Aorta (tissue), 5 donors: ENCODE data around the gene PAQR9. TPM values are rescaled to one million over a fixed set of nuclear protein-coding genes. Genes with fewer than 3 reads are reported as not detected.

Source experiments
- ATAC-seq: fragments of 200-7000 bp; cut with Tn5 transposase; one replicate; pipeline ENCODE4 v1.9.1; 2022; ENCODE audit warnings: moderate library complexity; ENCODE audit not compliant: low FRiP score
- DNase-seq, 2 donors: peaks; one replicate each; pipeline ENCODE4 v3.0.0-alpha.2; 2020
- H3K27ac ChIP-seq, 2 donors: one replicate each; pipeline ENCODE4 v1.5.1; 2013; ENCODE audit warnings: low read length in 2 of 2, mild to moderate bottlenecking in 2 of 2, moderate library complexity in 2 of 2, control low read depth in 1 of 2, inconsistent platforms in 1 of 2, low read depth in 1 of 2
- H3K27me3 ChIP-seq, 2 donors: one replicate each; pipeline ENCODE4 v1.6.1; 2013; ENCODE audit warnings: control low read depth in 1 of 2, low read length in 1 of 2, mild to moderate bottlenecking in 1 of 2, moderate library complexity in 1 of 2; ENCODE audit not compliant: insufficient read depth in 2 of 2, control insufficient read depth in 1 of 2
- H3K36me3 ChIP-seq, 2 donors: one replicate each; pipeline ENCODE4 v1.6.1; 2013; ENCODE audit warnings: control low read depth in 1 of 2, low read length in 1 of 2, mild to moderate bottlenecking in 1 of 2; ENCODE audit not compliant: insufficient read depth in 2 of 2, control insufficient read depth in 1 of 2
- H3K4me1 ChIP-seq, 2 donors: one replicate each; pipeline ENCODE4 v1.6.1; 2013; ENCODE audit warnings: low read length in 2 of 2, control low read depth in 1 of 2, mild to moderate bottlenecking in 1 of 2, moderate library complexity in 1 of 2; ENCODE audit not compliant: insufficient read depth in 2 of 2, control insufficient read depth in 1 of 2
- H3K4me3 ChIP-seq, 2 donors: one replicate each; pipeline ENCODE4 v1.5.1; 2013; ENCODE audit warnings: low read length in 2 of 2, control low read depth in 1 of 2, mild to moderate bottlenecking in 1 of 2
- H3K9me3 ChIP-seq: one replicate; pipeline ENCODE4 v1.6.1; 2013; ENCODE audit warnings: mild to moderate bottlenecking, low read length; ENCODE audit not compliant: control insufficient read depth
- WGBS, 2 donors: extraction: QIAGEN DNeasy Blood & Tissue Kit; methylation state at CpG; one replicate each; pipeline ENCODE4 v1.1.7; 2013; 5-methylcytosine and 5-hydroxymethylcytosine counted together
- intact Hi-C, 2 donors: fragments of 100-400 bp; cut with DNase I; formaldehyde crosslinking; loops; one replicate each; pipeline versions ENCODE4 v1.14.2 to v1.15.0; 2022
- polyA plus RNA-seq, 2 donors: library from polyadenylated mRNA; stranded (reverse); fragments of 200-250 nt; gene quantifications; one replicate each; pipeline ENCODE4 v1.2.3, GENCODE V29; 2013
- total RNA-seq, 2 donors: library from RNA; stranded (reverse); fragmentation: NEBNext Ultra II Directional; extraction: Animal tissue kit (Norgen Biotek cat#: 25700); gene quantifications; one replicate each; pipeline ENCODE4 v1.2.1, GENCODE V29; 2021
- donor health status: healthy with polysubstance abuse.
- donor health status: Bipolar disorder and iron deficiency.
- donor health status: DM: no; HTN: no; CAD: no.
- donor health status: DM: no; HTN: no; CAD: no.
- donor health status: DM: yes; HTN: yes; CAD: no.

Gene PAQR9
- total and polyA plus RNA-seq, 4 donors = not detected

DNA sequence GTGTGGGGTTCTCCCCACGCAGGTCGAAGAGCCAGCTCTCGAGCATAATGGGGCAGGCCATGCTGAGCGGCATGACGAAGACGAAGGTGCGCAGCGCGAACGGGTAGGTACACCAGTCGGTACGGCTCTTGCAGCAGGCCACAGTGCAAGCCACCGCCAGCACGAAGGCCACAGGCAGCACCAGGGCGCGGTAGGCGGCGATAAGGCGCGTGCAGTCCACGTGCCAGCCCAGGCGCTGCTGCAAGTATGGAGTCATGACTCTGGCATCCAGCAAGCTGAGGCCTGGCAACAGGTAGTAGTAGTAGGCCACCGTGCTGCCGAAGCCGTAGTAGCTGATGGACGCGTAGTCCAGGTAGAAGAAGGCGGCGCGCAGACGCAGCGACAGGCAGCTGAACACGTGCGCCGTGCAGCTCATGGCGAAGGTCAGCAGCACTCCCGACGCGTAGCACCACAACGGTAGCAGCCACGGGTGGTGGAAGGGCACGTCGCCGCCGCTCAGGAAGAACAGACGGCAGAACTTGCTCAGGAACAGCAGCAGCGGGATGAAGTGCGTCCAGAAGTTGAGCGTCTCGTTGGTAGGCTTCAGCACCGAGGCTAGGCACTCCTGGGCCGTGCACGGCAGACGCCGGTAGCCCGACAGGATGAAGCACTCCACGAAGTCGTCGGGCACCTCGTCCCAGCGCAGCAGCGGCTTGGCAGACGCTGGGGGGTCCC, 797 bp downstream of the PAQR9 start:
- no peaks in the 10 kb centered on the region for H3K36me3 ChIP-seq
- whole genome bisulfite sequencing, 2 donors = 56 to 58% methylated on average over 61 to 63 of the region's 63 CpGs
- peak overlapping the region; percentile 49 to 50 for H3K4me3 ChIP-seq
- DNase-seq = peak in 1 of 2 donors; percentile 47
- no peak overlapping the region for H3K27ac ChIP-seq
- intact Hi-C loops = no loop called here
- peak; percentile 35 for ATAC-seq
- no peaks in the 10 kb centered on the region for H3K9me3 ChIP-seq
- no peaks in the 10 kb centered on the region for H3K27me3 ChIP-seq
- H3K4me1 ChIP-seq = no peaks in the 10 kb centered on the region

DNA sequence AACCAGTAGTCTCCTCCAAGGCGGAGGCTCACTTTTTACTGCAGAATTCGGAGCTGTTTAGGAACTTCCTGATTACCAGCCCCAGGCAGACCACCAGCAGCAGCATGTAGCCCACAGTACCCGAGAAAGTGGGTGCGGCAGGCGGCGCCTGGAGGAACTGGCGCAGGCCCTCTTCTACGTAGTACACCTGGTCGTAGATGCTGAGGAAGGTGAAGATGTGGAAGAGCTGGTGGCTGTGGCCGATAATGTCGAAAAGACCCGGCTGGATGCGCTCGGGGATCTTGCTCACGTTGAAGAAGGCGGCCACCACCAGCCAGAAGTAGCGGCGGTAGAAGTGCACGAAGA, 1.3 kb downstream of the PAQR9 start:
- no peaks in the 10 kb centered on the region for H3K36me3 ChIP-seq
- no peak overlapping the region for H3K4me3 ChIP-seq
- intact Hi-C loops = no loop called here
- H3K27ac ChIP-seq = no peak overlapping the region
- WGBS, 2 donors = 97% methylated on average over 19 of the region's 19 CpGs
- no peaks in the 10 kb centered on the region for H3K4me1 ChIP-seq
- H3K27me3 ChIP-seq = no peaks in the 10 kb centered on the region
- H3K9me3 ChIP-seq = no peaks in the 10 kb centered on the region
- DNase-seq (no peak), ATAC-seq (no peak)

DNA sequence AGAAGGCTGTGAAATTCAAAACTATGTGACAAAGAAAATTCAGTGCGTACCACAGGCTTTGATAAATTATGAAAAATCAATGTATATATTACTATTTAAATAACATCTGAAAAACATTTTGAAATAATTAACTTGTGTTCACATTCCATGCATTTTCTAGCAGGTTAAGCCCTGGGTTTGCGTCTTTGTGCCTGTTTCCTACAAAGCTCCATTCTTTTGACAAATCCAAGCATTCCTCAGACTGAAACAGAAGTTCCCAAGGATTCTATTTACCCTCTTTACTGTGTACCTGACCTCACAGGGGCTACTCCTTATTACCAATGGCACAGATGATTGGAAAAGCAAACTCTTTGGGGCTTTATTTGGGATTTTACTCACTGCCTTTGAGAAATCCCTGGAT, 1.9 kb downstream of the PAQR9 start:
- H3K27me3 ChIP-seq = no peaks in the 10 kb centered on the region

DNA sequence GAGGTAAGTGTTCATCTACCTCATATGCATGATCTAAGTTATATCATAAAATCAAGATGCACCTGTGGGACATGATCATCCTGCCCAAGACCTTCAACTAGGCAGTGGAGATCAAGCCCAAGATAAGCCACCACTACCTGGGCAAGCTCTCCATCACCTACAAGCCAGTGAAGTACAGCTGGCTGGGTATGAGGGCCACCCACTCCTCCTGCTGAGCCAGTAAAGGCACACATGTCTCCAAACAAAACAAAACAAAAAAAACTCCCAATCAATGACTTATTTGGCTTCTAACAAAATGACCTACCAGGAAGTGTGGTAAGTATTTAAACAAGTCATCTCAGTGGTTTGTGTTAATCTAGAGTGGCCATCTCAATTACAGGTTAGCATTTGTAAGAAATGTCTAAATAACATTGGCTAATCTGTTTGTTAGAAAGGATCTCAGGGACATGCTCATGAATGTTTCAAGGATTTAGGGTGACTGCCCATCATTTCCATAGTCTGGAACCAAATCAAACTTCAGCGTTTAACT, 3.1 kb downstream of the PAQR9 start:
- DNase-seq = no peak
- ATAC-seq = no peak
- no peaks in the 10 kb centered on the region for H3K36me3 ChIP-seq
- H3K4me1 ChIP-seq = no peaks in the 10 kb centered on the region
- H3K27ac ChIP-seq = no peak overlapping the region
- intact Hi-C loops = no loop called here
- no peaks in the 10 kb centered on the region for H3K27me3 ChIP-seq
- H3K4me3 ChIP-seq = no peak overlapping the region
- no peaks in the 10 kb centered on the region for H3K9me3 ChIP-seq
- WGBS, 2 donors = 68 to 72% methylated on average over 1 of the region's 1 CpG

More for the DNA sequence above, 1.9 kb downstream of the PAQR9 start:
- Histone ChIP-seq H3K36me3 (no peaks in the 10 kb centered on the region), H3K9me3 (no peaks in the 10 kb centered on the region), H3K4me1 (no peaks in the 10 kb centered on the region), H3K27ac (no peak overlapping the region), H3K4me3 (no peak overlapping the region)
- DNase-seq (no peak), ATAC-seq (no peak)
- WGBS, 2 donors = 82 to 86% methylated on average over 2 of the region's 2 CpGs
- intact Hi-C loops = no loop called here

DNA sequence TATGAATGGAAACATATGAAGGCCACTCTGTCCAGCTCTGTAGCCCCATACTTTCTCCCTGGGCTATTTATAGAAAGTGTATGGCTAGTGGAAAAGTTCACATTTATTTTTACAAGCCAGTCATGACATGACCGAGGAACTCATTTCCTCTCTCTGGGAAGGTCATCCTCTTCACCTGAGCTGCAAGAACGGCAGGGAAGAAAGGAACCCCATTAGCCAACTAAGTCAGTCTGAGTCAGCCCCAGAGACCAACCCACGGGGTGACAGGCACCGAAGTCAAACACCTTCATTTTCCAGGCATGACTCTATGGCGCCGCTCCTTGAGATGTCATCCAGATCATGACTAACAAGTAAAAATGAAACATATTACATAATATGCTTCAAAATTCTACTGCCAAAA, 4.8 kb downstream of the PAQR9 start:
- no peak for DNase-seq
- H3K4me1 ChIP-seq = no peaks in the 10 kb centered on the region
- no peak overlapping the region for H3K27ac ChIP-seq
- H3K4me3 ChIP-seq = no peak overlapping the region
- H3K9me3 ChIP-seq = no peaks in the 10 kb centered on the region
- H3K36me3 ChIP-seq = no peaks in the 10 kb centered on the region
- no peaks in the 10 kb centered on the region for H3K27me3 ChIP-seq
- WGBS, 2 donors = 56 to 59% methylated on average over 6 of the region's 6 CpGs
- ATAC-seq = no peak
- intact Hi-C loops = no loop called here

DNA sequence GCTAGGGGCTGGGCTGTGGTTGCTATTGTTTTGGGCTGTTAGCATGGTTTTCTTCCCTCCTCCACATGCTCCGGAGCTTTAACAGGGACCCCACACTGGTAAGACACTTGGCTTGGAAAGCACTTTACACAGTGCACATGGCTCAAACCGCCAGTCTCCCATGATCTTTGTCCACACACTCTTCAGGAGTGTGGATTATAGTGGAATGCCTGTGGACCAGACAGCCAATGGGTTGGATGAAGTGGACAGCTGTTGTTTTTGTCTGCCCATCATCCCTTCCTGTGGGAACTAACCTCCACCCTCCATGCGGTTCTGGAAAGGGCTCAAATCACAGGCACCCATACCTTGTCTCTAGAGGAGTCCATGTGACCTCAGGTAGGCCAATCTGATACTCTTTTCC, 10.0 kb downstream of the PAQR9 start:
- no peaks in the 10 kb centered on the region for H3K4me1 ChIP-seq
- H3K4me3 ChIP-seq = no peak overlapping the region
- WGBS, 2 donors = 86 to 91% methylated on average over 3 of the region's 3 CpGs
- H3K36me3 ChIP-seq = no peaks in the 10 kb centered on the region
- no peak for DNase-seq
- intact Hi-C loops = no loop called here
- H3K27me3 ChIP-seq = no peaks in the 10 kb centered on the region
- H3K27ac ChIP-seq = no peak overlapping the region
- no peak for ATAC-seq
- H3K9me3 ChIP-seq = no peaks in the 10 kb centered on the region

DNA sequence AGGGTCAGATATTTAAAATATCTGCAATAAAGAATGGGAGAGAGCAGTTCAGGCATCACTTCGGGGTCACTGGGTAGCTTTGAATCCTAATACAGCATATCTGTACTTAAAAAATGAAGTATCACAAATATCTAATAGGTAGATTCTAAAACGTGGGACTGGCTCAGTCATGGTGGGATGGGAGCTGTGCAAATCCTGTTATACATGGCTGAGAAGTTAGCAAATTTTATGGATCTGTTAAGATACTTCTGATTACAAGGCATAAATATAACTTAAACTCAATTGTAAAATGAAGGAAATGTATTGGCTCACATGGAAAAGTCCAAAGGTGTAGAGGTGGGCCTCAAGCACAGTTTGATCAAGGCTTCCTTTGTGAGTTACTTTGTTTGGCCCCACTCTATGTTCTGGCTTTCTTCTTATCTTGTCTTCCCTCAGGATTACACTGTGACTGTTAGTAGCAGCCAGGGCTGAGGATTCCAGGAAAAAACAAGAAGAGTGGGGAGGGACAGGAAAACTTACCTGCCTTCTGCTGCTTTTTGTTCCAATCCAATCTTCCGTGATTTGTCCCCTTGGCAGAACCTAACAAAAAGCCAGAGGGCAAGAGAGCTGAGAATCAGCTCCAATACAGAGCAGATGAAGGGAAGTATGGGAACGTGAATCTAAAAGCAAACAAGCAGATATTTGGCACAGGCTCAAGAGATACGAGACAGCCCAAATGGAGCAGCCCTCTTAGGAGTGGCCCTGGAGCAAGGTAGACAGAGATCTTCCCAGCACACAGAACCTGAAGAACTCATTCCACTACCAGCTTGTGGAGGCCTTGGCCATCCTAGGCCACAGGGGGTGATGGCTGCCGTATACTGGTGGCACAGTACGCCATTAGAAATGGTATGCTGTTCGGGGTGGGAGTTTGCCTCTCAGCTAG, 10.9 kb downstream of the PAQR9 start:
- DNase-seq = no peak
- intact Hi-C loops = no loop called here
- Histone ChIP-seq H3K4me3 (no peak overlapping the region), H3K27me3 (no peaks in the 10 kb centered on the region), H3K27ac (no peak overlapping the region), H3K4me1 (no peaks in the 10 kb centered on the region), H3K9me3 (no peaks in the 10 kb centered on the region), H3K36me3 (no peaks in the 10 kb centered on the region)
- no peak for ATAC-seq
- WGBS, 2 donors = 85 to 86% methylated on average over 8 of the region's 8 CpGs

DNA sequence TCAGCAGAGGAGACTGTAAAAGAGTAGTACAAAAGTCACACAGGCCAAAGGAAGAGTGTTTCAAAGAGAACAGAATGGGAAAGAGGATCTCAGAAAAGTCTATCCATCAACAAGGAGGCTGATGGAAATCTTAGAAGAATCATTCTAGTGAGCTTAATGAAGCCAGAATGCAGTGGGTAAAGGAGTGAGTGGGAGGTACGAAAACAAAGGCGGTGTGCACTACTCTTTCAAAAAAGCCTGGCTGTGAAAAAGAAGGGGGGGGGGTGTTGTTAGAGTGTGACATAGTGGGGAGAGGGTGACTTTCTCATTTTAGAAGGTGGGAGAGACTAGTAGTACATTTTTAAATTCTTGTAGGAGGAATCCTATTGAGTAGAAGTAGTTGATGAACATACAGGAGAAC, 11.7 kb downstream of the PAQR9 start:
- ATAC-seq = no peak
- Histone ChIP-seq H3K4me3 (no peak overlapping the region), H3K27ac (no peak overlapping the region), H3K36me3 (no peaks in the 10 kb centered on the region), H3K27me3 (no peaks in the 10 kb centered on the region), H3K4me1 (no peaks in the 10 kb centered on the region), H3K9me3 (no peaks in the 10 kb centered on the region)
- WGBS, 2 donors = 94 to 98% methylated on average over 2 of the region's 2 CpGs
- intact Hi-C loops = no loop called here
- no peak for DNase-seq
